H1 (cell line): Measurements from ENCODE around the gene NGFR. TPM values are rescaled to one million over a fixed set of nuclear protein-coding genes. Genes with fewer than 3 reads are reported as not detected.

Source experiments
- CTCF ChIA-PET: fragments of 300-600 bp; sonication (Branson Sonifier 250); formaldehyde crosslinking; loops from one replicate; lab custom pipeline; 2021; ENCODE audit not compliant: partially characterized antibody; lab: Charles Lee
- POLR2A ChIA-PET: fragments of 300-600 bp; sonication (Branson Sonifier 250); formaldehyde crosslinking; loops from one replicate; lab custom pipeline; 2021; ENCODE audit warnings: inconsistent platforms; ENCODE audit not compliant: partially characterized antibody; lab: Charles Lee
- DNase-seq, 2 experiments: peaks; one replicate each; pipeline versions ENCODE4 v3.0.0 to v3.0.0-alpha.2; 2010 to 2022; ENCODE audit warnings: low spot score in 2 of 2, low read depth in 1 of 2, mixed read lengths in 1 of 2
- FAIRE-seq: peaks from 2 replicates; lab custom pipeline; 2011; peaks lifted over from hg19 to GRCh38; lab: Jason Lieb, UNC
- H2AFZ ChIP-seq: 2 replicates; pipeline ENCODE4 v1.8.1; 2012; ENCODE audit warnings: low read length, inconsistent platforms
- H2AK5ac ChIP-seq: 2 replicates; pipeline ENCODE4 v1.6.1; 2013; ENCODE audit warnings: low read depth, low read length
- H2BK120ac ChIP-seq: replicated peaks from 2 replicates; pipeline ENCODE3; 2013; ENCODE audit warnings: low read depth, low read length, inconsistent platforms
- H2BK12ac ChIP-seq: 2 replicates; pipeline ENCODE4 v1.6.1; 2013; ENCODE audit warnings: low read depth, low read length
- H2BK15ac ChIP-seq: 2 replicates; pipeline ENCODE4 v1.6.1; 2013; ENCODE audit warnings: low read length
- H2BK20ac ChIP-seq: 2 replicates; pipeline ENCODE4 v1.6.1; 2013; ENCODE audit warnings: low read length
- H2BK5ac ChIP-seq: 2 replicates; pipeline ENCODE4 v1.6.1; 2013; ENCODE audit warnings: low read depth, low read length
- H3K14ac ChIP-seq: 2 replicates; pipeline ENCODE4 v1.6.1; 2013; ENCODE audit warnings: inconsistent platforms; ENCODE audit not compliant: insufficient read length
- H3K18ac ChIP-seq: 2 replicates; pipeline ENCODE4 v1.6.1; 2013; ENCODE audit warnings: low read length; ENCODE audit errors: extremely low read depth
- H3K23ac ChIP-seq: 2 replicates; pipeline ENCODE4 v1.6.1; 2013; ENCODE audit warnings: inconsistent platforms; ENCODE audit not compliant: insufficient read length
- H3K23me2 ChIP-seq: 2 replicates; pipeline ENCODE4 v1.6.1; 2013; ENCODE audit warnings: low read depth, low read length
- H3K27ac ChIP-seq: 2 replicates; pipeline ENCODE4 v1.6.1; 2011; ENCODE audit warnings: low read depth, low read length, inconsistent platforms
- H3K27me3 ChIP-seq, 4 experiments: replicated peaks in 1 of 4; 1 replicate in 1 of 4; 2 replicates in 3 of 4; pipeline versions ENCODE4 v1.6.1 to v1.8.1; 2011 to 2013; ENCODE audit warnings: low read length in 3 of 4, mild to moderate bottlenecking in 3 of 4, inconsistent platforms in 2 of 4, mixed read lengths in 2 of 4, moderate library complexity in 1 of 4; ENCODE audit not compliant: control insufficient read depth in 3 of 4, insufficient read depth in 3 of 4; ENCODE audit errors: extremely low read depth in 1 of 4
- H3K36me3 ChIP-seq, 4 experiments: 2 replicates each; pipeline versions ENCODE4 v1.6.1 to v1.8.1; 2011 to 2013; ENCODE audit warnings: mild to moderate bottlenecking in 4 of 4, low read length in 3 of 4, moderate library complexity in 2 of 4, control low read depth in 1 of 4, inconsistent platforms in 1 of 4; ENCODE audit not compliant: insufficient read depth in 4 of 4, control insufficient read depth in 2 of 4
- H3K4ac ChIP-seq: replicated peaks from 2 replicates; pipeline ENCODE3; 2013; ENCODE audit warnings: low read length, low read depth, mixed read lengths, inconsistent platforms; ENCODE audit not compliant: insufficient read length
- H3K4me1 ChIP-seq, 4 experiments: replicated peaks in 1 of 4; 1 replicate in 1 of 4; 2 replicates in 3 of 4; pipeline versions ENCODE4 v1.6.1 to v1.8.1; 2011 to 2013; ENCODE audit warnings: low read length in 3 of 4, inconsistent platforms in 2 of 4, mixed read lengths in 1 of 4; ENCODE audit not compliant: insufficient read depth in 4 of 4, control insufficient read depth in 3 of 4
- H3K4me2 ChIP-seq, 2 experiments: 2 replicates each; pipeline versions ENCODE4 v1.6.1 to v1.8.1; 2011 to 2013; ENCODE audit warnings: low read depth in 2 of 2, low read length in 2 of 2, control low read depth in 1 of 2, inconsistent platforms in 1 of 2, mild to moderate bottlenecking in 1 of 2; ENCODE audit not compliant: insufficient read depth in 1 of 2
- H3K4me3 ChIP-seq, 4 experiments: fragments of 200-600, 300-600 bp in 1 of 4; sonication (generic), shearing (Covaris generic), sonication (Bioruptor Twin) in 1 of 4; 2 replicates each; pipeline versions ENCODE4 v1.5.1 to v1.8.1; 2011 to 2016; ENCODE audit warnings: low read length in 4 of 4, low read depth in 3 of 4, control low read depth in 2 of 4, inconsistent platforms in 2 of 4, mild to moderate bottlenecking in 2 of 4, mixed read lengths in 1 of 4, moderate library complexity in 1 of 4; ENCODE audit not compliant: insufficient read depth in 2 of 4; ENCODE audit errors: extremely low read depth in 1 of 4
- H3K56ac ChIP-seq: replicated peaks from 2 replicates; pipeline ENCODE3; 2013; ENCODE audit warnings: low read depth, mild to moderate bottlenecking, mixed read lengths, low read length, inconsistent platforms; ENCODE audit not compliant: insufficient read length
- H3K79me1 ChIP-seq: 2 replicates; pipeline ENCODE4 v1.6.1; 2013; ENCODE audit warnings: low read depth, low read length, control low read depth
- H3K79me2 ChIP-seq, 2 experiments: 2 replicates each; pipeline versions ENCODE4 v1.6.1 to v1.8.1; 2012 to 2013; ENCODE audit warnings: low read length in 2 of 2, mild to moderate bottlenecking in 2 of 2, inconsistent platforms in 1 of 2; ENCODE audit not compliant: insufficient read depth in 2 of 2, control insufficient read depth in 1 of 2
- H3K9ac ChIP-seq, 4 experiments: replicated peaks in 1 of 4; 1 replicate in 1 of 4; 2 replicates in 3 of 4; pipeline versions ENCODE4 v1.6.1 to v1.8.1; 2011 to 2013; ENCODE audit warnings: low read depth in 3 of 4, low read length in 3 of 4, control low read depth in 2 of 4, mild to moderate bottlenecking in 2 of 4, moderate library complexity in 2 of 4, inconsistent platforms in 1 of 4; ENCODE audit errors: extremely low read depth in 1 of 4
- H3K9me3 ChIP-seq, 2 experiments: 2 replicates each; pipeline versions ENCODE4 v1.6.1 to v1.8.1; 2012 to 2013; ENCODE audit warnings: mild to moderate bottlenecking in 2 of 2, moderate library complexity in 2 of 2, control low read depth in 1 of 2, inconsistent platforms in 1 of 2, low read depth in 1 of 2, low read length in 1 of 2, mixed read lengths in 1 of 2; ENCODE audit not compliant: insufficient read depth in 2 of 2
- H4K20me1 ChIP-seq, 2 experiments: replicated peaks in 1 of 2; 2 replicates each; pipeline versions ENCODE3 to v1.8.1; 2011 to 2013; ENCODE audit warnings: inconsistent platforms in 2 of 2, low read length in 2 of 2, mild to moderate bottlenecking in 1 of 2; ENCODE audit not compliant: insufficient read depth in 2 of 2, control insufficient read depth in 1 of 2
- H4K5ac ChIP-seq: 2 replicates; pipeline ENCODE4 v1.6.1; 2013; ENCODE audit warnings: low read length, low read depth, mixed read lengths, inconsistent platforms; ENCODE audit not compliant: insufficient read length
- H4K8ac ChIP-seq: 2 replicates; pipeline ENCODE4 v1.8.0; 2013; ENCODE audit warnings: mild to moderate bottlenecking, moderate library complexity, low read length, inconsistent platforms; ENCODE audit not compliant: insufficient read depth; ENCODE audit errors: extremely low read depth
- H4K91ac ChIP-seq: replicated peaks from 2 replicates; pipeline ENCODE3; 2013; ENCODE audit warnings: low read length, mixed read lengths, inconsistent platforms; ENCODE audit not compliant: insufficient read length
- BRCA1 ChIP-seq: IDR thresholded peaks from 2 replicates; pipeline ENCODE4 v1.6.1; 2012; ENCODE audit warnings: low read depth, low read length, improper control_type of control experiment
- CTCF ChIP-seq, 3 experiments: IDR thresholded peaks; 1 replicate in 2 of 3; 2 replicates in 1 of 3; pipeline versions ENCODE4 v1.5.1 to v1.6.1; 2011; ENCODE audit warnings: low read length in 3 of 3, mild to moderate bottlenecking in 3 of 3, inconsistent platforms in 2 of 3, low read depth in 1 of 3, moderate library complexity in 1 of 3; ENCODE audit not compliant: insufficient read depth in 1 of 3; ENCODE audit errors: control extremely low read depth in 1 of 3
- EZH2 ChIP-seq: fragments of 200-600 bp; sonication (generic); IDR thresholded peaks from 2 replicates; pipeline ENCODE4 v1.7.1; 2012; ENCODE audit warnings: low read depth, mild to moderate bottlenecking, moderate library complexity, low read length, inconsistent platforms; ENCODE audit not compliant: severe bottlenecking
- PHF8 ChIP-seq: fragments of 200-600 bp; sonication (generic); conservative IDR thresholded peaks from 2 replicates; pipeline ENCODE4 v1.7.1; 2012; ENCODE audit warnings: low read depth, mild to moderate bottlenecking, inconsistent platforms, low read length, moderate library complexity
- SIX5 ChIP-seq: IDR thresholded peaks from 2 replicates; pipeline ENCODE4 v1.6.1; 2011; ENCODE audit warnings: mild to moderate bottlenecking, low read depth, low read length
- TBP ChIP-seq: IDR thresholded peaks from 2 replicates; pipeline ENCODE4 v1.6.1; 2011; ENCODE audit warnings: low read depth, low read length, improper control_type of control experiment
- TCF12 ChIP-seq: IDR thresholded peaks from 2 replicates; pipeline ENCODE4 v1.6.1; 2011; ENCODE audit warnings: low read depth, mild to moderate bottlenecking, low read length
- WGBS, 2 experiments: shearing (Covaris generic) in 1 of 2; methylation state at CpG; one replicate each; pipeline versions ENCODE4 v1.1.6 to v1.1.7; 2013 to 2015; ENCODE audit warnings: low lambda C conversion rate in 2 of 2, mixed read lengths in 2 of 2, inconsistent platforms in 1 of 2, low coverage in 1 of 2, missing lambda C conversion rate in 1 of 2; ENCODE audit not compliant: insufficient replicate concordance in 2 of 2, insufficient coverage in 1 of 2, insufficient read length in 1 of 2; ENCODE audit errors: extremely low coverage in 1 of 2, missing lambda C conversion rate in 1 of 2; 5-methylcytosine and 5-hydroxymethylcytosine counted together
- polyA plus RNA-seq, 7 experiments: library from polyadenylated mRNA; depleted of rRNA in 3 of 7; stranded (reverse) in 5 of 7; unstranded in 2 of 7; fragments of >200 nt in 5 of 7; fragments of 200-250 nt in 2 of 7; gene quantifications; 1 replicate in 5 of 7; 2 replicates in 1 of 7; 4 replicates in 1 of 7; pipeline versions ENCODE4 v1.2.1 to v1.2.3, GENCODE V29; 2011 to 2013; ENCODE audit warnings: missing spikeins in 2 of 7, mixed read lengths in 2 of 7
- total RNA-seq: library from RNA; stranded (reverse); fragmentation: NEBNext Ultra II Directional; extraction: Animal tissue kit (Norgen Biotek cat#: 25700); gene quantifications from 2 replicates; pipeline ENCODE4 v1.2.1, GENCODE V29; 2021

NGFR gene
- total and polyA plus RNA-seq, 2 of the 8 experiments (the other 6 are each of a cell fraction or from before 2014, with no cell fraction given) = 8.1 to 10.3 TPM

GRCh38 chr17:49465331-49465903 is 29.7 kb upstream of the NGFR start:
- Histone ChIP-seq H3K4me3 (no peak overlapping the region), H3K36me3 (no peaks in the 10 kb centered on the region), H2BK120ac (no peak overlapping the region), H3K27ac (no peak overlapping the region), H3K14ac (no peak overlapping the region), H3K79me1 (no peaks in the 10 kb centered on the region), H3K79me2 (no peaks in the 10 kb centered on the region), H3K27me3 (peaks cover 1 to 21% (median 16%) of the 10 kb centered on the region in 4 experiments), H2BK12ac (no peak overlapping the region), H3K18ac (peak overlapping the region; percentile 60; the same call in 1 of the 2 replicates), H3K9me3 (0 out of 4 replicates have a peak, but pooled peaks cover 0 to 6% of the 10 kb centered on the region in 2 experiments), H2BK5ac (no peak overlapping the region), H3K23ac (no peak overlapping the region), H2AK5ac (no peak overlapping the region; the same call in 1 of the 2 replicates), H4K20me1 (peaks cover 0 to under 1% of the 10 kb centered on the region in 2 experiments), H3K4ac (no peak overlapping the region), H4K8ac (no peak overlapping the region), H3K4me2 (no peak overlapping the region), H2AFZ (no peak overlapping the region), H3K56ac (no peak overlapping the region), H4K91ac (no peak overlapping the region), H3K23me2 (peaks cover 5% of the 10 kb centered on the region), H3K9ac (no peak overlapping the region), H2BK20ac (no peak overlapping the region), H3K4me1 (peaks cover 0 to 7% (median under 1%) of the 10 kb centered on the region in 4 experiments; a peak in 2 of 7 replicates), H4K5ac (no peak overlapping the region), H2BK15ac (no peak overlapping the region)
- CTCF ChIA-PET = interaction anchor here (0.9 to 1.7 kb wide), 4 partner anchors 10 to 57 kb away, joined by 3 to 5 read pairs (median 4); no protein-coding TSS in a partner anchor
- DNase-seq = no peak
- POLR2A ChIA-PET = interaction anchor here (1.1 kb wide), 1 partner anchor 415 kb away, joined by 3 read pairs; no protein-coding TSS in a partner anchor
- FAIRE-seq = no peak
- WGBS, 2 experiments = 88% methylated on average over 17 of the region's 17 CpGs; no CpG with 5 or more reads in 1 of the 2 experiments
- TF ChIP-seq CTCF (IDR thresholded peaks at IDR 0.05; ENCODE audit: control extremely low read depth in 1 of 3, insufficient read depth in 1 of 3, low read depth in 1 of 3, low read length in 3 of 3) (no peak), BRCA1 (no peak), TCF12 (no peak), TBP (no peak), SIX5 (no peak), EZH2 (no peak), PHF8 (no peak)
